ENCODE data around the gene ECHDC3.

GRCh38 chr10:11797847-11798633 is 55.9 kb downstream of the ECHDC3 start:
- TF ChIP-seq NFRKB (IDR thresholded peaks at IDR 0.05) (no peak), BHLHE40 (IDR thresholded peaks at IDR 0.05; ENCODE audit: borderline replicate concordance) (no peak), ZNF384 (IDR thresholded peaks at IDR 0.05) (no peak), ARNT (IDR thresholded peaks at IDR 0.05) (no peak), LEF1 (IDR thresholded peaks at IDR 0.05; ENCODE audit: borderline replicate concordance) (no peak), SUZ12 (IDR thresholded peaks at IDR 0.05) (no peak), FOXM1 (IDR thresholded peaks at IDR 0.05; ENCODE audit: borderline replicate concordance) (no peak)
